Activated T-cell treated with anti-CD3 and anti-CD28 coated beads for 24 hours (primary cell): ENCODE measurements around the gene PHEX.

ENCODE experiments used
- DNase-seq: peaks from one replicate; pipeline ENCODE4 v3.0.0-alpha.2; 2020; ENCODE audit warnings: low read depth

Gene PHEX

GRCh38 chrX:22040184-22040583 lies 8.1 kb downstream of the PHEX start:
- no peak for DNase-seq

- DNase-seq: no peak
Measured at GRCh38 chrX:22041907-22042530, 9.9 kb downstream of the PHEX start.

GRCh38 chrX:22043872-22044271 lies 11.7 kb downstream of the PHEX start:
- no peak for DNase-seq

- DNase-seq: no peak
Measured at GRCh38 chrX:22047468-22047867, 15.3 kb downstream of the PHEX start.

- no peak for DNase-seq
Measured at GRCh38 chrX:22053481-22053880, 21.4 kb downstream of the PHEX start.

- no peak for DNase-seq
Measured at GRCh38 chrX:22056235-22056634, 24.1 kb downstream of the PHEX start.

- DNase-seq: no peak
Measured at GRCh38 chrX:22057667-22058066, 25.5 kb downstream of the PHEX start.

- DNase-seq: no peak
Measured at GRCh38 chrX:22059775-22060174, 27.6 kb downstream of the PHEX start.

- DNase-seq: no peak
Measured at GRCh38 chrX:22060415-22061280, 28.5 kb downstream of the PHEX start.

GRCh38 chrX:22063284-22063683 lies 31.2 kb downstream of the PHEX start:
- DNase-seq: peak; percentile 31

GRCh38 chrX:22069586-22069985 lies 37.5 kb downstream of the PHEX start:
- DNase-seq: no peak

- DNase-seq: no peak
Measured at GRCh38 chrX:22073928-22074327, 41.8 kb downstream of the PHEX start.

GRCh38 chrX:22078117-22078516 lies 46.0 kb downstream of the PHEX start:
- DNase-seq: no peak

- peak; percentile 27 for DNase-seq
Measured at GRCh38 chrX:22081475-22082092, 49.5 kb downstream of the PHEX start.

- DNase-seq: no peak
Measured at GRCh38 chrX:22086003-22086402, 53.9 kb downstream of the PHEX start.

- no peak for DNase-seq
Measured at GRCh38 chrX:22087011-22087557, 55.0 kb downstream of the PHEX start.

- no peak for DNase-seq
Measured at GRCh38 chrX:22088326-22088725, 56.2 kb downstream of the PHEX start.

GRCh38 chrX:22090181-22090580 lies 58.1 kb downstream of the PHEX start:
- no peak for DNase-seq

- DNase-seq: no peak
Measured at GRCh38 chrX:22093550-22093949, 61.4 kb downstream of the PHEX start.

- DNase-seq: no peak
Measured at GRCh38 chrX:22095286-22095685, 63.2 kb downstream of the PHEX start.

GRCh38 chrX:22095856-22096255 lies 63.7 kb downstream of the PHEX start:
- no peak for DNase-seq

- no peak for DNase-seq
Measured at GRCh38 chrX:22097012-22097694, 65.0 kb downstream of the PHEX start.
